ENCODE measurements around the gene APLP2. TPM values are rescaled to one million over a fixed set of nuclear protein-coding genes. Genes with fewer than 3 reads are reported as not detected.

APLP2 gene
- total RNA-seq, 1 donor from 2014 or later = 330 TPM

DNA sequence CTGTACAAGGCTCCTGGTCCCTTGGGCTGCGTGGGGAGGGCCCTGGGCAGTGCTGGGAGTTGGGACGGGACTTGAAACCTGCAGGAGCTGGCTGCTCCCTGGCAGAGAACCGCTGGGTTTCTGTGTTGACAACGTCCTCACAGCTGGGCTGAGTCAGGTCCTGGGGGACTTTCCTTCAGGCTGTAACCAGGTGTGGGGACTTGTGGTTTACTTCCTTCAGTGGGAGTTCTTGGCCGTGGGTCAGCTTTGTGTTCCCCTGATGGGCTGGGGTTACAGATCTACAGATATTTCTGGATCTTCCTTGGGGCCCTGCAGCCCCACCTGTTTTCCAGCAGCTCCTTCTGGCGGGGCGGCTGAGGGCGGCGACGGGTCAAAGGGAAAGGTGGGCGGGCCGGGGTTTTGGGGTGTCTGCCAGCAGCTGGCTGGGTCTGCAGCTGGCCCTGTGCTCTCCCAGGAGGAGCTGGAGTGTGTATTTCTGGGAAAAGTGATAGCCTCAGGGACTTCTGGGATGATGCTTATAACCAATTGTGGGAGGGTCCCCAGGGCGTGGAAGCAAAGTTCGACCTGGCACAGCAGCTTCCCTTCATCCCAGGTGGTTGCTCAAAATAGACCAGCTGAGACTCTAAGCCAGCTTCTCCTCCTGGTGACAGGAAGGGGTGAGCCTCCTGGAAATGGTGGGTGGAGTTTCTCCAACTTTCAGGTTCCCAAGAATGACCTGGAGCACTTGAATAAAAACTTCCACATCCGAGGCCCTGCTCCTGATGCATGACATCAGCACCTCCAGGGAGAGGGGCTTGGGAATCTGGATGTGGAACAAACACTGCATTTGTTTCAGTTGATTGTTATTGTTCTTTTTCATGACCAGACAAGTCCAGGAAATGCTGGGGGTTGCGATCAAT, 109.0 kb downstream of the APLP2 start:
- H3K4me1 Mint-ChIP-seq (ENCODE audit: unreplicated experiment) = no peaks in the 10 kb centered on the region
- no peak overlapping the region for H3K27ac Mint-ChIP-seq (ENCODE audit: unreplicated experiment)
- no peak for DNase-seq (ENCODE audit: extremely low spot score, unreplicated experiment)
- H3K9me3 Mint-ChIP-seq (ENCODE audit: unreplicated experiment) = peaks cover 8% of the 10 kb centered on the region
- peaks cover 21% of the 10 kb centered on the region for H3K27me3 Mint-ChIP-seq (ENCODE audit: unreplicated experiment)
- H3K4me3 Mint-ChIP-seq (ENCODE audit: unreplicated experiment) = no peak overlapping the region
- H3K36me3 Mint-ChIP-seq (ENCODE audit: unreplicated experiment) = no peaks in the 10 kb centered on the region
- TF ChIP-seq, protein P1, sequence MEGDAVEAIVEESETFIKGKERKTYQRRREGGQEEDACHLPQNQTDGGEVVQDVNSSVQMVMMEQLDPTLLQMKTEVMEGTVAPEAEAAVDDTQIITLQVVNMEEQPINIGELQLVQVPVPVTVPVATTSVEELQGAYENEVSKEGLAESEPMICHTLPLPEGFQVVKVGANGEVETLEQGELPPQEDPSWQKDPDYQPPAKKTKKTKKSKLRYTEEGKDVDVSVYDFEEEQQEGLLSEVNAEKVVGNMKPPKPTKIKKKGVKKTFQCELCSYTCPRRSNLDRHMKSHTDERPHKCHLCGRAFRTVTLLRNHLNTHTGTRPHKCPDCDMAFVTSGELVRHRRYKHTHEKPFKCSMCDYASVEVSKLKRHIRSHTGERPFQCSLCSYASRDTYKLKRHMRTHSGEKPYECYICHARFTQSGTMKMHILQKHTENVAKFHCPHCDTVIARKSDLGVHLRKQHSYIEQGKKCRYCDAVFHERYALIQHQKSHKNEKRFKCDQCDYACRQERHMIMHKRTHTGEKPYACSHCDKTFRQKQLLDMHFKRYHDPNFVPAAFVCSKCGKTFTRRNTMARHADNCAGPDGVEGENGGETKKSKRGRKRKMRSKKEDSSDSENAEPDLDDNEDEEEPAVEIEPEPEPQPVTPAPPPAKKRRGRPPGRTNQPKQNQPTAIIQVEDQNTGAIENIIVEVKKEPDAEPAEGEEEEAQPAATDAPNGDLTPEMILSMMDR (IDR thresholded peaks at IDR 0.05) = no peak

DNA sequence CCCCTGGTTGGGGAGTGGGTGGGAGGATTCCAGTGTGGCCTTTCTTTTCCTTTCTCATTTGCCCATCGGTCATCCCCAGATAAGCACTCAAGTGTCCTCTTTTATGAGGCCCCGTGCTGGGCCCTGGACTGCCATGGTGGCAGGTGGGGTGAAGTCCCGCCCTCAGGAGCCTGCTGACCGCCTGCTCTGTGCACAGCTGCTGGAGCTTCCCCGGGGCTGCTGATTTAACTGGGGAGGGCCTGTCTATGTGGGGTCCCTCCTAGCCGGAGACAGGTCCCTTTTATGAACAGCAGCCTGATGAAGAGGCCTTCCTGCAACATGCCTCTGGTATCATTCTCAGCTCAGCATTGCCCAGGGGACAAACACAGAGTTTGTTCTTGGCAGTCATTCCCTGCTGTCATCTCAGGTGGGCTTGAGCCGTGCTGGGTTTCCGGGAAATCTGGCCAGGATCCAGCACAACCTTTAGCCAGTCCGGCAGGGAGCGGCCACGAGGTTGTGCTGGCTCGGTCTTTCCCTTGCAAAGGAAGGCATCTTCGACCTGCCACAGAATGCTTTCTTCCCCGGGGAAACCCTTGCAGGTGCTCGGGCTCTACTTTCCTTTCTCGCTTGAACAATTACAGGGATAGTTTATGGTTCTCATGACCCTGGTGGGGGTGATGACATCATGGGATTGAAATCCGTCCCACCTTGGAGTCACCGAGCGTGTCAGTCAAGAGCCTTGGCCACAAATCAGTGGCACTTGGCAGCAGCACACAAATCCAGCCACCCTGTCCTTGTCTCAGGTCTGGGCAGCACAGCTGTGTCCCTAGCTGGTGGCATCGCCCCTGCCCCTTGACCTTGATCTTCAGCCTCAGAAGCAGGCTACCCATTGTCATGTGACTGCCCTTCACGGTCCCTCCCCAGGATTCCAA, 110.0 kb downstream of the APLP2 start:
- H3K27me3 Mint-ChIP-seq (ENCODE audit: unreplicated experiment) = peaks cover 24% of the 10 kb centered on the region
- H3K27ac Mint-ChIP-seq (ENCODE audit: unreplicated experiment) = no peak overlapping the region
- no peak for DNase-seq (ENCODE audit: extremely low spot score, unreplicated experiment)
- no peaks in the 10 kb centered on the region for H3K36me3 Mint-ChIP-seq (ENCODE audit: unreplicated experiment)
- H3K4me1 Mint-ChIP-seq (ENCODE audit: unreplicated experiment) = no peaks in the 10 kb centered on the region
- H3K9me3 Mint-ChIP-seq (ENCODE audit: unreplicated experiment) = peaks cover 6% of the 10 kb centered on the region
- H3K4me3 Mint-ChIP-seq (ENCODE audit: unreplicated experiment) = no peak overlapping the region
- TF ChIP-seq, protein P1 (IDR thresholded peaks at IDR 0.05) = no peak

DNA sequence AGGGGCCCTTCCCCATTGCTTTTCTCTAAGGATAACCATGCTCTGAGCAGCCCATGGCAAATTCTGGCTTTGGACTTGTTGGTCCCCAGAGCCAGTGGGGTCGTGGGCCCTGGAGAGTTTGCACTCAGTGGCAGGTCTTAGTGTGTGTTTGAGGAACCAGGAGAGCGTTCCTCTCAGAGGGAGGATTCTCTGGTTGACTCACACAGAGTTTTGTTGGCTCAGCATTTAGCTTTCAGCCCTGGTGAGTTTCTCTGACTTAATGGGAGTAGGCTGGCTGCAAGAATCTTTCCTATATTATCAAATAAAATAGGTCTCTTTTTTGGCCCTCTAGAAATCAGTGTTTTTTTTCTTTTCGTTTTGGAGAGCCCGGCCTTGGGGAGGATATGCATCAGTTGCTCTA, 110.8 kb downstream of the APLP2 start:
- TF ChIP-seq, protein P1 (IDR thresholded peaks at IDR 0.05) = no peak
- H3K4me3 Mint-ChIP-seq (ENCODE audit: unreplicated experiment) = no peak overlapping the region
- DNase-seq (ENCODE audit: extremely low spot score, unreplicated experiment) = no peak
- no peaks in the 10 kb centered on the region for H3K36me3 Mint-ChIP-seq (ENCODE audit: unreplicated experiment)
- no peak overlapping the region for H3K27ac Mint-ChIP-seq (ENCODE audit: unreplicated experiment)
- peaks cover 24% of the 10 kb centered on the region for H3K27me3 Mint-ChIP-seq (ENCODE audit: unreplicated experiment)
- no peaks in the 10 kb centered on the region for H3K4me1 Mint-ChIP-seq (ENCODE audit: unreplicated experiment)
- H3K9me3 Mint-ChIP-seq (ENCODE audit: unreplicated experiment) = peaks cover 4% of the 10 kb centered on the region

DNA sequence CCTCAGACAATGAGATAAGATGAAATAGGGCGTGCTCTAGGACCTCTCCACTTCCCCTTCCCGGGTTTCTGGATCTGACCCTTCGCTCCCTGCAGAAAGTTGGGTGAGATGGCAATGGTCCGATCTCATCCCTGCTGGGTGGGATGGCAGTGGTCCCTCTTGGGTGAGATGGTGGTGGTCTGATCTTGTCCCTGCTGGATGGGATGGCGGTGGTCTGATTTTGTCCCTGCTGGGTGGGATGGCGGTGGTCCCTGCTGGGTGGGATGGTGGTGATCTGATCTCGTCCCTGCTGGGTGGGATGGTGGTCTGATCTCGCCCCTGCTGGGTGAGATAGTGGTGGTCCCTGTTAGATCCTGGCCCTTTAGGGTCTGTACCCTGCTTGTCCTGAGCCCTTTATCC, 111.2 kb downstream of the APLP2 start:
- Mint-ChIP-seq H3K9me3 (ENCODE audit: unreplicated experiment) (peaks cover 4% of the 10 kb centered on the region), H3K4me1 (ENCODE audit: unreplicated experiment) (no peaks in the 10 kb centered on the region), H3K27ac (ENCODE audit: unreplicated experiment) (no peak overlapping the region), H3K36me3 (ENCODE audit: unreplicated experiment) (no peaks in the 10 kb centered on the region), H3K27me3 (ENCODE audit: unreplicated experiment) (peaks cover 25% of the 10 kb centered on the region), H3K4me3 (ENCODE audit: unreplicated experiment) (no peak overlapping the region)
- TF ChIP-seq, protein P1 (IDR thresholded peaks at IDR 0.05) = no peak
- no peak for DNase-seq (ENCODE audit: extremely low spot score, unreplicated experiment)

Measured in osteocyte (in vitro differentiated cells).